HUDEP-2 (cell line): ENCODE measurements around the gene INHA.

ENCODE experiments used
- DNase-seq, 76 experiments: peaks; one replicate each; lab custom pipeline; 2025; ENCODE audit not compliant: unreplicated experiment in 76 of 76; lab: John Stamatoyannopoulos, UW

Gene INHA

DNA sequence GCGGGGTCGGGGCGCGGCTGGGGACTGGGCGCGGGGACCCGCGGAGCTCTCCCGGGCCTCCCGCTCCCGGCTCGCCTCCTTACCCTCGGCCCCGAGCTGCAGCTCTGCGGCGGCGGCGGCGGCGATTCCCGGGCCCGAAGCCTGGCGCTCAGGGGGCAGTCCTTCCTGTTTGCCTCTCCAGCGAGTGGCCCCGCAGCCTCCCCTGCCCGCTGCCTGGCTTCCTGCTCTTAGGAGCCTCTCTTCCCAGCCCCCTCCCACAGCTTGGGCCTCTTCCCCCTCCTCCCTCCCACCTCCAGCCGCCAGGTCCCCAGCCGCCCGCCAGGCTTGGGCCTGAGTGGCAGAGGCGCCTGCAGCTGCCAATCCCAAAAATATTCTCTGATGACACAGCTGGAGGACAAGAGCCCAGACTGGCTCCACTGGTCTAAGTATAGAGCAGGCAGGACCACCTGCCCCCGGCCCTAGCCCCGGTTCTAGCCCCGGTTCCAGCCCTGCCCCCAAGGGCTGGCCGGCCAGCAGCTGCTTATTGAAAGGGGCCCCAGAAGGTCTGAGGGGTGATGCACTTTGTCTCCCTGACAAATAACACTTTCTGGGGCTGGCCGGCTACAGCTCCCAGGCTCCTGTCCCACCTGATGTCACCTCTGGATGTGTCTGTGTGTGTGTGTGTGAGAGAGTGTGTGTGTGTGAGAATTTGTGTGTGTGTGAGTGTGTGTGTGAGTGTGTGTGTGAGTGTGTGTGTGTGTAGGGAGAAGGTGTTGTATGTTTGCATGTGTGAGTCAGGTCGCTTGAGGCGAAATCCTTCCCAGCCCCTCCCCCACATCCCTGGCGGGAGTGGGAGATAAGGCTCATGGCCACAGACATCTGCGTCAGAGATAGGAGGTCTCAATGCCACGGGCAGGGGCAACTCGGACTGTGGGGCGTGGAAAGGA lies 536 bp upstream of the INHA start, which contains the start of gene OBSL1:
Gene OBSL1, minus strand, starts transcription at position 229 of the 926 bp plus-strand sequence. CDS start 307 bp downstream, outside the sequence.
- DNase-seq: peak in 32 of 76 experiments; percentile 1 to 41 (median 18)

DNA sequence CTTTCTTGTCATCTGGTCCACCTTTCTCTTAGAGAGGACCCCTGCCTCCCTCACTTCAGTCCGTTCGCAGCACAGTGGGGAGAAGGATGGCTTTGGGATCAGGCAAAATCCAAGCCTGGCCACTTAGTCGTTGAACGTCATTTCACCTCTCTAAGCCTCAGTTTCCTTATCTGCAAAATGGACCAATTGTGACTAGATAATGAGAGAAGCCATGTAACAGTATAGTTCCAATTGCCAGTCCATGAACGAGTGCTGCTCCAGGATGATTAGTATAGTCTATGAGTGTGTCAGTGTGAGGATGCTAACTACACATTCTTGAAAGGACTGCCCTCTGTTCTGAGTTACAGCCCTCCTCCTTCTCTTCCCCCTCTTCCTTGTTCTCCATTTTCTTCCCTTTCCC lies 1.1 kb downstream of the INHA start:
- no peak for DNase-seq

DNA sequence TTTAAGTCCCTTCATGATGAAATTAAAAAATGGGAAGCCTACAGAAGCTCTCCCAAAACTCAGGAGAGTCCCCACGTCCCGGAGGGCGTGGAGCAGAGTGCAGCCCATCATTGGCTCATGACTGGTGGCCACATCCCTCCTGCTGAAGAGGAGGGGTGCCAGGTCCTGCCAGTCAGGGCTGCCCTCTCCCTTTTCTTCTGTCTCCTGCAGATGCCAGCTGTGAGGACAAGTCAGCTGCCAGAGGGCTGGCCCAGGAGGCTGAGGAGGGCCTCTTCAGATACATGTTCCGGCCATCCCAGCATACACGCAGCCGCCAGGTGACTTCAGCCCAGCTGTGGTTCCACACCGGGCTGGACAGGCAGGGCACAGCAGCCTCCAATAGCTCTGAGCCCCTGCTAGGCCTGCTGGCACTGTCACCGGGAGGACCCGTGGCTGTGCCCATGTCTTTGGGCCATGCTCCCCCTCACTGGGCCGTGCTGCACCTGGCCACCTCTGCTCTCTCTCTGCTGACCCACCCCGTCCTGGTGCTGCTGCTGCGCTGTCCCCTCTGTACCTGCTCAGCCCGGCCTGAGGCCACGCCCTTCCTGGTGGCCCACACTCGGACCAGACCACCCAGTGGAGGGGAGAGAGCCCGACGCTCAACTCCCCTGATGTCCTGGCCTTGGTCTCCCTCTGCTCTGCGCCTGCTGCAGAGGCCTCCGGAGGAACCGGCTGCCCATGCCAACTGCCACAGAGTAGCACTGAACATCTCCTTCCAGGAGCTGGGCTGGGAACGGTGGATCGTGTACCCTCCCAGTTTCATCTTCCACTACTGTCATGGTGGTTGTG lies 2.6 kb downstream of the INHA start:
- no peak for DNase-seq

DNA sequence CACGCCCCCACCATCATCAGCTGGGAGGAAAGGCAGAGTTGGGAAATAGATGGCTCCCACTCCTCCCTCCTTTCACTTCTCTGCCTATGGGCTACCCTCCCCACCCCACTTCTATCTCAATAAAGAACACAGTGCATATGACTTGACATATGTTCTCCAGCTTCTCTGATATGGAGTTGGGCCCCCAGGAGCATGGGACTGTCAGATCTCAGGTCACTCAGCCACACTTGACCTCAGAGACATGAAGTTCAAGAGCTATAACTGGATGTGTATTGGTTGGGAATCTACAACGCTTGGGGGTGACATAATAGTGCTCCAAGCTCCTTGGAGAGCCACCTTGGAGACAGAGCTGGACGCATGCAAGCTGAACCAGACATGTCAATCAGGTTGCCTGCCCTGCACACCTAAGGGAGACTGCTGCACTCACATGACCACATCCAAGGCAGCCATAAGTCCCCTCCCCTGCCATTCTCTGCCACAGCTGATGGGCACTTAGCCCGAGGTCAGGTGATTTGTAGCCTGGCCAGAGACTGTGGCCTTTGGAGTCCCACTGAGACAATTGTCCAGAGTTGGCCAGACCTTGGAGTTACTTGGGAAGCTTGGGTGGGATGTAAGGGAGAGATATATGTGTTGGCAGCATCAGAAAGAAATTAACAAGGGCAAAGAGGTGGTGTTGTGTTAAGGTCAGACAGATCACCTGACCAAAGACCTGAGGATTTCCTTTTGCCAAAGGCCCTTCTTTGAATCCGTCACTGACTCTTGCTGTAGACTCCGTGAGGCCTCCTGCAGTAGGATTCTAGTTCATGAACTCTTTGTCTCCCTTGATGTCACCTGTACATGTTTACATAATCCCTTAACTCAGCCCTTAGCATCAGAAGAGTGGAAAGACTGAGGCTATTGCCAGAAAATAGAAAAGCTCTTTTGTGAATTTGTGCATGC lies 3.7 kb downstream of the INHA start:
- DNase-seq: no peak

DNA sequence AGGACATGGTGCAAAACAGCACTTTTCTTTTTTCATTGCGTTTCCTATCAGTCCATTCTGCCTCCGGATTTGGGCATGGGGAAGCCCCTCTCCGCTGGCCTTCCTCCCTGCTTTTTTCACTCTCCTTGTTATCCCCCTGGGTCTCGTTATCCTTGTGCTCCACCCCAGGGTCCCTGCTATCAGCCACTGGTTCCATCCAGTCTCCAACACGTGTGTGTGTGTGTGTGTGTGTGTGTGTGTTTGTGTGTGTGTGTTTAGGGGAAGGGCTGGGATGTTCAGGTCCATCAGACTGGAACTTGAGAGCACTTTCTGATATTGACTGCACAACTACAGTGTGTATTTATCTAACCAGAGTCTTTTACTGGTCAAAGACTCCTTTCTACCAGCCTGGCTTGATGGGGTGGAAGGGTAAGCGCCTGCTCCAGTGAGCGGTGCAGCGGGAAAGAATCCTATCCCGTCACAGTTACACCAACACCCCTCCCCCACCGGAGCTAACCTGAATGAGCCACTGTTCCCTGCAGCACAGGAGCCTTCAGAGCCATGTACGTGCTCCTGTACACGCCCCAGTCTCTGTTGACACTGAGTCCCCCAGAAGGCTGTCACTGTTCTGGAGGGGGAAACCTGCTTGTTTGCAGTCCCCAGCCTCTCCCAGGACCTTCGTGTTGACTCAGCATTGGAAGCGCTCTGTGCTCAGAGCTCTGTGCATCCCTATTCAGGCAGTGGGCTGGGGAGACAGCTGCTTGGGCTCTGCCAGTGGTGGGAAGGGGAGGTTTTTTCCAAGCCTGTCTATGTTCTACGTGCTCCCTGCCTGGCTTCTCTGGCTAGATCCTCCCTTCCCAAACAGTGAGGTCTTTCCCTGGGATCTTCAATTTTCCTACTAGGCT lies 4.6 kb downstream of the INHA start:
- DNase-seq: no peak

DNA sequence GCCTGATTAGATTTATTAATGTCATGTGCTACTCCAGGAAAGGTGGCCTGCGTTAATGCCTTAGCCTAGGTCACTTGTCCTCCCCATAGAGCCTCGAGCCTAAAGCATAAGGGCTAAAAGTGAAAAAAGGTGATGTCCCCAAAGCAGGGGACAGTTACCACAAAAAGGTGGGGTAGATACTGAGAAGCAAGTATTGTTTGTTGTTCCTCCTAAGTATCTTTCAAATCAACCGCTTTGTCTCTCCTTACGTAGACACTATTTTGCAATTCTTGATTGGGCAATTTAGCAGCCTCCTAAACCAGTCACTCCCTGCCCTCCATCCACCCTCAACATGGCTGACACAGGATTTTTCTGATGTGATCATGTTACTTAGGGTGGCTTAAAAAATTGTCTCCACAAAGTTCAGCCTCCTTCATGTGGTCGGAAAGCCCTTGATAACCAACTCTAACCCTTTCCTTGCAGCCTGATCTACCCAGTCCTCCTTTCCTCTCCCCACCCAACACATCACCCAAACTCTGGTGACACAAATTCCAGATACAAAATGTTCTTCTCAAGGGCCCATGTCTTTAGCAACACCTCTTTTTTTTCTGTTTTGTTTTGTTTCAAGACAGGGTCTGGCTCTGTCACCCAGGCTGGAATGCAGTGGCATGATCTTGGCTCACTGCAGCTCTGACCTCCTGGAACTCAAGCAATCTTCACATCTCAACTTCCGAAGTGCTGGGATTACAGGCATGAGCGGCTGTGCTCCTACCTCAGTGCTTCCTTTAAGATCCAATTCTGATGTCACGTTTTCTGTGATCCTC lies 6.9 kb downstream of the INHA start:
- DNase-seq: no peak

DNA sequence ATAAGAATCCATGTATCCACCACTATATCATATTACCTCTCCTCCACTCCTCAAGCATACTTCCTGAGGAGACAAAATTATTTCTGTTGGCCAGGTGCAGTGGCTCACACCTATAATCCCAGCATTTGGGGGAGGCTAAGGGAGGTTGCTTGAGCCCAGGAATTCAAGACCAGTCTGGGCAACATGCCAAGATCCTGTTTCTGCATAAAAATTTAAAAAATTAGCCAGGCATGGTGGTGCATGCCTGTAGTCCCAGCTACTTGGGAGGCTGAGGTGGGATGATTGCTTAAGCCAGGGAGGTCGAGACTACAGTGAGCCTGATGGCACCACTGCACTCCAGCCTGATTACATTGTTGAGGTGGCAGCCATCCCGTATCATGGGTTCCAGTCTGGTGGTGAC lies 9.2 kb downstream of the INHA start:
- DNase-seq: no peak

DNA sequence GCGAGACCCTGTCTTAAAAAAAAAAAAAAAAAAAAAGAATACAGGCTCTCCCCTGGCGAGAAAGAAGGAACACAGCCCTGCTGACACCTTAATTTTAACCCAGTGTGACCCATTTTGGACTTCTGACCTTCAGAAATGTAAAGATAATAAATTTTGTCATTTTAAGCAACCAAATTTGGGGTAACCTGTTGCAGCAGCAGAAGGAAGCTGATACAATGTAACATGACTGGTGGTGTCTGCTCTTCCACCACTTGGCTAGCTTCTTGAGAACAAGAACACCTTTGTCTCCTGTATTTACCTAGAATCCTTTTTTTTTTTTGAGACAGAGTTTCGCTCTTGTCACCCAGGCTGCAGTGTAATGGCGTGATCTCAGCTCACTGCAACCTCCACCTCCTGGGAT lies 19.0 kb downstream of the INHA start:
- DNase-seq: no peak

DNA sequence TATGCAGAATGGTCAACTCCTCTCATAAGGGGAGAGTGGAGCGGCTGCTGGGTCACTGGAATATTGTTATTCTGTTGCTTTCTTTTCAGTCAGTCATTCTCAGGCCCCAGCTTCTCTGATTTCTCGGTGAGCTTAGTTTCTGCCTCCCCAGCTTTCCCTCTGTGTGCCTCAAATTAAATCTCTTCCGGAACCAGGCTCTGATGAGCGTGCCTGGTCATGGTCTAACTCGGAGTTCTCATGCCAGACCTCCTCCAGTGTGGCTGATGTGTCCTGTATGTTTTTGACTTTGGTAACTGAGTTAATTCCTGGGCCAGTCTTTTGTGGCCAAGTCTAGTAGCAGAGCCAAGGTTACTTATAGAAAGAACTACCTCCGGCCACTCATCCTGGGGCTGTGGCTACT lies 20.6 kb downstream of the INHA start:
- no peak for DNase-seq

DNA sequence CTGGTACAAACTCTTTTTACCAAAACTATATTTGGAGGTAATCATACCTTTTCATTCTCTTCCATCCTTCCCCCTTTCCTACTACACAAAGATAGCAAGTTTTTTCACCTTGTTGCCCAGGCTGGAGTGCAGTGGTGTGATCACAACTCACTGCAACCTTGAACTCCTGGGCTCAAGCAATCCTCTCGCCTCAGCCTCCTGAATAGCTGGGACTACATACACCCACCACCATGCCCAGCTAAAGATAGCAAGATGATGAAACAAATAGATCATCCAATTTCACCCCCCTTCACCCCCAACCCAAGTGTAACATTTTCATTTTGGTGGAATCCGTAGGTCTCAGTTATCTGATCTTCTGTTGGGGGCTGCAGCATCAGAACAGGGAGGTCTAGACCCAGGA lies 21.0 kb downstream of the INHA start:
- DNase-seq: no peak

DNA sequence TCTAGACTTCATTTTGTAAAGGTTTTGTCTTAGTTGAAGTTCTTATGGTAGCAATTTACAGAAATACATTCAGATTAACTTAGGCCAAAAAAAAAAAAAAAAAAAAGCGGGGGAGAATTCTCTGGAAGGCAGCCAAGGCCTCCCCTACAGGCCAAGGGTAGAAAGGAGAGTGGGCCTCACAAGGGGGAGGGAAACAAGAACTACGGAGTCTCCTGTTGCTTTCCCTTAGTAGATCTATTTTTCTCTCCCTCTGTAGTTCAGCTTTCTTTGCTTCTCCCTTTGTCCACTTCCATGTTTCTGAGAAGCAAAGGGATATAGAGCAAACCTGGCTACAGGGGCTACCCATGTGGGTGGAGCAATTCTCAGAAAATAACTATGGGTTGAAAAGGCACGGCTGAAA lies 23.1 kb downstream of the INHA start:
- DNase-seq: peak in 41 of 76 experiments; percentile 1 to 73 (median 15)

DNA sequence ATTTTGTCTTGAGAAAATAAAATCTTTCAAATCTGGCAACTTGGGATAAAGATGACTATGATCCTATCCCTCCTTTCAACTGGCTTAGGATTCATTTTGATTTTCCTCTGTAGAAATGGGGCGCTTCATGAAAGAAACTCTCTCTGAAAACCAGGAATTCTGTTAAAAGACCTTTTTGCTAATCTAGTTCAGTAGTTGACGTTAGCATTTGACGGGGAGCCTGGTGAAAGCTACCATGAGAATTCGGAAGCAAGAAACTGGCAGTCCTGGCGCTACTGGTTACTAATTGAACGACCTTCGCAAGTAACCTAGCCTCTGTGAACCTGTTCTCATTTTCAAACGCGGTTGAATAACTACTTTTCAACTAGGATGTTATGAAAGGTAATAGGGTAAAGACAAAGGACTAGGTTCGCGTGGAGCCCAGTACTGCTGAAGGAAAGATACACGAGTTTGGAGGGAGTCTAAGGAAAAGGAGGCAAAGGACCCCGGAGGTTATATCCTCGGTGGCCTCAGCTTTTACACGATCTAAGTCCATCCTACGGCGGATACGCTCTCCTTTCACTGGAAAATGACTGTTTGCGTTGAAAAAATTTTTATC lies 24.9 kb downstream of the INHA start:
- DNase-seq: peak in 1 of 76 experiments; percentile 7

DNA sequence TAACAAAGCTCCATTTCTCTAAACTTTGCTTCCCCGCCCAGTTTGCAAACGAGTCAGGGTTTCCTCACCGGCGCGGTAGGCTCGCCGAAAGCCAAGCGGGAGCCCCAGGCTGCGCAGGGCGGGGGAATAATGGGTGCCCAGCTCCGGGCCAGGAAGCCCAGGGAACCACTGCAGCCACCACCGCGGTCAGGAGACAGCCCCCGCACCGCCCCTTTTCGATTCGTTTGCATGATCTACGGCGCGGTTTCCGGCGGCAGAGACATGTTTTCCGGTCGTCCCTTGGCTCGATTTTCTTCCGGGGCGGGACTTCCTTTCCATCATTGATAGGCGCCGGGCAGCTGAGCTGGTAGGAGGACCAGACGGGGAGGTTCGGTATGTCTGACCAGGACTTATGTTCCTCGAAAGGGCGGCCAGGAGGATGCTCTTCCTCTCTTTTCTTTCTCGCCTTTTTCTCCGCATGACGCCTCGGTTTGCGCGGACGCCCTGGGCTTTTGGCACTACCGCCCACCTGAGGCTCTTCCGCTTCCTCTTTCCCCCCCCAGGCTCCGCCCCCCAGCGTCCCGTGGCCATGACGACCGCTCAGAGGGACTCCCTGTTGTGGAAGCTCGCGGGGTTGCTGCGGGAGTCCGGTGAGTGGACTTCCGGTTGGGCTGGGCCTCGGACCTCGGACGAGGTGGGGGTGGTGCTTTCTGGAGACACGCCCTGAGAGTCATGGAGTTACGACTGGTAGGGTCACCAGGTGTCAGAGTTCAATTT lies 25.6 kb downstream of the INHA start, which contains the start of gene STK11IP:
Gene STK11IP, plus strand, starts transcription at position 306 of the 756 bp plus-strand sequence. Its CDS starts 263 bp downstream, at position 569.
- peak in 75 of 76 experiments; percentile 14 to 97 (median 90) for DNase-seq

DNA sequence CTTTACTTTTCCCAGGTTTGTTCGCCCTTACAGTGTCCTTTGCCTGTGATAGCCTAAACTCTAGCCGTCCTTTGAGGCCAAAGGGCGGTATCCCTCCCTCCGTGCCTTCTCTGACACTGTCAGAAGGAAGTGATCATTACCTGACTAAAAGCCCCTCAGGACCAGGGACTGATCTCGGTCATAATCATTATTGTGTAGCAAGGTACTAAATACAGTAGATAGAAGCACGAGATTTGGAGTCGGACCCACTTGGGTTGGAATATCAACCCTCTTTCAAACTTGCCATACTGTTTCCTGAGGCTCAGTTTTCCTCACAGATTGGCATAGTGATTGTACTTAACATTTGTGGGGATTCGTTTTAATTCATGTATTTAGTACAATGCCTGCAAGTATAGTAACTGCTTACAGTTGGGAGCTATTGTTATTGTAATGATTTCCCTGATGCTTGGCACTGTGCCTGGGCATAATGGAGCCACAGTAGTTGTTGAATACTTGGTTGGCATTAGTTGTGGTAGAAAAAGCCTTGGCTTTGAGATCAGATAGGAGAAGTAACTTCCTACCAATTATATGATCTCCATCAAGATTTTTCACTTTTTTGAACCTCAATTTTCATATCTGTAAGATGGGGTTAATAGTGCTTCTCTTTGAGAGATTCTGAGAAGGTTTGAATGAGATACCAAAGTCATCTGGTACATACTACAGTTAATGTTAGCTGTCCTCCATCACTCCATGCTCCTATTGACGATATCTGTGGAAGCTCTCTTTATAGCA lies 26.4 kb downstream of the INHA start:
- no peak for DNase-seq

DNA sequence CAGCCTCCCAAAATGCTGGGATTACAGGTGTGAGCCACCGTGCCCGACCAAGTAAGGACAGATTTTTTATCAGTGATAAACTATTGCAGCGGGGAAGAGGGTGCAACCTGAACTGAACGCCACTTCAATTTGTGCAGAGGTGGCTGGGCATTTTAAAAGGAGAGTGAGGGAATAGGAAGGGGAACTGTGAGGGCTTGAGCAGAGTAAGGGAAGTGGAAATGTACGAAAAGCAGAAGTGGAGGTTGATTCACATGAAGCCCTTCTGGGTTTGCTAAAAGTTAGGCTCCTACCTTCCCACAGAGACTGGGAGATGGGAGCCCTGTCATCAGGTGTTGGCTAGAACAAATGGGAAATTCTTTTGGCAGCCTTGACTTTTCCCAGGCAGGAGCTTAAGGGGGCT lies 31.7 kb downstream of the INHA start:
- no peak for DNase-seq

DNA sequence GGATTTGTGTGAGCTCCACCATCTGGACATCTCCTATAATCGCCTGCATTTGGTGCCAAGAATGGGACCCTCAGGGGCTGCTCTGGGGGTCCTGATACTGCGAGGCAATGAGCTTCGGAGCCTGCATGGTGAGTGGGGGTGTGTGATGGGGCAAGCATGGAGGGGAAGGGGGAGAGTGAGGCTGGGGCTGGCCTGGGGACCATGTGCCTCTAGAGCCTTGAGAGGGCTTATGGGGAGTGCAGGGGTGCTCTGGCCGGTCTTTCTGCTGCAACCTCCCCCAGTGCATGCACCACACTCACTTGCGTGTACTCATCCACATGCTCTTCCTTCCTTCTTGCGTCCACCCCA lies 33.5 kb downstream of the INHA start:
- DNase-seq: no peak

DNA sequence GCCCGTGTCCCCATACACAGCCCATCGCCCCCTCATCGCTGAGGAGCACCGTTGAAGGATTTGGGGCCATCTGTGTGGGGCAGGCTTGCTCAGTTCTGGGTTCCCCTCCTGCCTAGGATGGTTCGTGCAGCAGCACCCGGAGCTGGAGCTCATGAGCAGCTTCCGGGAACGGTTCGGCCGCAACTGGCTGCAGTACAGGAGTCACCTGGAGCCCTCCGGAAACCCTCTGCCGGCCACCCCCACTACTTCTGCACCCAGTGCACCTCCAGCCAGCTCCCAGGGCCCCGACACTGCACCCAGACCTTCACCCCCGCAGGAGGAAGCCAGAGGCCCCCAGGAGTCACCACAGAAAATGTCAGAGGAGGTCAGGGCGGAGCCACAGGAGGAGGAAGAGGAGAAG lies 35.8 kb downstream of the INHA start:
- DNase-seq: no peak
